Chondrocyte (in vitro differentiated cells): ENCODE data around the gene ACTA1. TPM values are rescaled to one million over a fixed set of nuclear protein-coding genes. Genes with fewer than 3 reads are reported as not detected.
A peak's percentile ranks its signal among the peaks of the same experiment; 100 is the strongest.
"Not testable (repeated sequence)": the region's sequence is repeated elsewhere in the genome, so short reads cannot be mapped to it uniquely, and the experiment has no call there.

Experiments used
- DNase-seq: peaks from one replicate; pipeline ENCODE4 v3.0.0; 2021; ENCODE audit warnings: mixed read lengths, low spot score
- H3K27ac Mint-ChIP-seq: one replicate; pipeline ENCODE4 v1.8.0; 2021; ENCODE audit warnings: mild to moderate bottlenecking, moderate library complexity, mixed read lengths; ENCODE audit not compliant: unreplicated experiment
- H3K27me3 Mint-ChIP-seq: 2 replicates; pipeline ENCODE4 v1.8.0; 2021; ENCODE audit warnings: low read depth, mixed read lengths
- H3K36me3 Mint-ChIP-seq: 2 replicates; pipeline ENCODE4 v1.8.0; 2021; ENCODE audit warnings: low read depth, mixed read lengths
- H3K4me1 Mint-ChIP-seq: 2 replicates; pipeline ENCODE4 v1.8.0; 2021; ENCODE audit warnings: low read depth, mild to moderate bottlenecking, mixed read lengths
- H3K4me3 Mint-ChIP-seq: one replicate; pipeline ENCODE4 v1.8.0; 2021; ENCODE audit warnings: mild to moderate bottlenecking, moderate library complexity, mixed read lengths; ENCODE audit not compliant: unreplicated experiment
- H3K9me3 Mint-ChIP-seq: 2 replicates; pipeline ENCODE4 v1.8.0; 2021; ENCODE audit warnings: low read depth, mixed read lengths
- long read RNA-seq: library from polyadenylated mRNA; stranded (forward); transcript quantifications from one replicate; pipeline ENCODE4 v2.0.0, GENCODE V29; 2021
- total RNA-seq: library from RNA; stranded (reverse); gene quantifications from 3 replicates; pipeline ENCODE4 v1.2.1, GENCODE V29; 2021
- TF ChIP-seq, protein P1 (sequence below): fragments of 200-600 bp; sonication (generic); IDR thresholded peaks from 2 replicates; pipeline ENCODE4 v1.5.0; 2021; ENCODE audit warnings: antibody characterized with exemption, mild to moderate bottlenecking, moderate library complexity

ACTA1 gene
- total RNA-seq, result 0.27 to 3.6 TPM (median 3.5 TPM) in 3 replicates
- long read RNA-seq, transcript ACTA1-202 (7 exons, 1,491 nt), result major isoform, 5 of 6 reads
- long read RNA-seq, partial matches to known transcripts, result 1 of 6 reads
- long read RNA-seq, other reads (novel, unspliced or antisense), result 0 of 6 reads

DNA sequence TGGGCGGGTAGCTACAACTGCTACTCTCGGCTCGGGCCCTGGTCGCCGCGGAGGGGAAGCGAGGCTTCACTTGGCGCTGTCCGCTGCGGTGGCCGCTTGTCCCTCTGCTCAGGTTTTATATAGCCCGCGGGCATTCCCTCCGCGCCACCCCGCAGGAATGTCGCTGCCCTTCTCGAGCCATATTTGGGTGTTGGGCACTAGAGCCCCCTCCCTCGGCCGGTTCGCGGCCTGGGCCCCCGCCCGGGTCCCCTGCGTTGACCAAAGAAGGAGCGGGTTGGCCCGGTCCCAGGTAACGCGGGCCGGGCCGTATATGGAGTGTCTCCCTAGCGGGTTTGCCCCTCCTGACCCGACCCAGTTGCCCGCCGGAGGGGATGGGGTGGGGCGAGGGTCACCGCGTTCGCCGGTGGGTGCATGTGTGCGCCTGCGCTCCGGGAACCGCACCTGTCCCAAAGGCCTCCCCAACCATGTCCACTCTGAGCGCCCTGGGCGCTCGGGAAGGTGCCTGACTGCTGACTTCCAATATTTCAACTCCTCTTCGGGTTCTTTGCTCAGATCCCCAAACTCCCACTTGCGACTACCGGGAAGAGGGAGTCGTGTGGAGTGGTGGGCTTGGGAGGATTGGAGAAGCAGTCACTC, at the start of gene ACTA1:
TSS of gene ACTA1 (minus strand) at position 90 of the 636 bp plus-strand sequence. CDS start 979 bp downstream, outside the sequence.
- H3K4me3 Mint-ChIP-seq, result peak within 1 kb of the TSS; percentile 44
- TF ChIP-seq, protein P1, sequence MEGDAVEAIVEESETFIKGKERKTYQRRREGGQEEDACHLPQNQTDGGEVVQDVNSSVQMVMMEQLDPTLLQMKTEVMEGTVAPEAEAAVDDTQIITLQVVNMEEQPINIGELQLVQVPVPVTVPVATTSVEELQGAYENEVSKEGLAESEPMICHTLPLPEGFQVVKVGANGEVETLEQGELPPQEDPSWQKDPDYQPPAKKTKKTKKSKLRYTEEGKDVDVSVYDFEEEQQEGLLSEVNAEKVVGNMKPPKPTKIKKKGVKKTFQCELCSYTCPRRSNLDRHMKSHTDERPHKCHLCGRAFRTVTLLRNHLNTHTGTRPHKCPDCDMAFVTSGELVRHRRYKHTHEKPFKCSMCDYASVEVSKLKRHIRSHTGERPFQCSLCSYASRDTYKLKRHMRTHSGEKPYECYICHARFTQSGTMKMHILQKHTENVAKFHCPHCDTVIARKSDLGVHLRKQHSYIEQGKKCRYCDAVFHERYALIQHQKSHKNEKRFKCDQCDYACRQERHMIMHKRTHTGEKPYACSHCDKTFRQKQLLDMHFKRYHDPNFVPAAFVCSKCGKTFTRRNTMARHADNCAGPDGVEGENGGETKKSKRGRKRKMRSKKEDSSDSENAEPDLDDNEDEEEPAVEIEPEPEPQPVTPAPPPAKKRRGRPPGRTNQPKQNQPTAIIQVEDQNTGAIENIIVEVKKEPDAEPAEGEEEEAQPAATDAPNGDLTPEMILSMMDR, result no peak
- peaks cover 5% of the 10 kb centered on the region for H3K36me3 Mint-ChIP-seq
- no peak within 1 kb of the TSS for H3K27ac Mint-ChIP-seq
- H3K4me1 Mint-ChIP-seq, result peaks cover 24% of the 10 kb centered on the region
- peaks cover 2% of the 10 kb centered on the region for H3K9me3 Mint-ChIP-seq
- H3K27me3 Mint-ChIP-seq, result peaks cover 29% of the 10 kb centered on the region
- no peak for DNase-seq

DNA sequence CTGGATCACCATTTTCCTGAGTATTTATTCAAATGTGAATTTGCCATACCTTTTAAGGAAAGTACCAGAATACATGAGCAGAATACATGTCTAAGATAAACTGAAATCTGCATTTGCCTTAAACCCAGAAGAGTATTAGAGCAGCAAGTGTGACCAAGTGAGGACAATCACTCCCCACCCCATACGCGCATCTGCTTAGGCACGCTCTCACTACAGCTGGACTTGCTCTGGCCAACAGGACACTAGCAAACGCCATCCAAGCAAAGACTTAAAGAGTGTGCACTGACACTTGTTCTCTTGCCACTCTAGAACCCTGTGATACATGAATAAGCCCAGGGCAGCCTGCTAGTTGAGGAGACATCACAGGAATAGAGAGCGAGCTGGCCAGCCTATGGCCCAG, 48.6 kb upstream of the ACTA1 start:
- H3K4me1 Mint-ChIP-seq, result peaks cover 3% of the 10 kb centered on the region
- H3K4me3 Mint-ChIP-seq, result no peak overlapping the region
- TF ChIP-seq, protein P1, result no peak
- DNase-seq, result no peak
- H3K9me3 Mint-ChIP-seq, result no peaks in the 10 kb centered on the region
- H3K27me3 Mint-ChIP-seq, result no peaks in the 10 kb centered on the region
- H3K36me3 Mint-ChIP-seq, result peaks cover 22% of the 10 kb centered on the region
- H3K27ac Mint-ChIP-seq, result peak overlapping the region; percentile 62

DNA sequence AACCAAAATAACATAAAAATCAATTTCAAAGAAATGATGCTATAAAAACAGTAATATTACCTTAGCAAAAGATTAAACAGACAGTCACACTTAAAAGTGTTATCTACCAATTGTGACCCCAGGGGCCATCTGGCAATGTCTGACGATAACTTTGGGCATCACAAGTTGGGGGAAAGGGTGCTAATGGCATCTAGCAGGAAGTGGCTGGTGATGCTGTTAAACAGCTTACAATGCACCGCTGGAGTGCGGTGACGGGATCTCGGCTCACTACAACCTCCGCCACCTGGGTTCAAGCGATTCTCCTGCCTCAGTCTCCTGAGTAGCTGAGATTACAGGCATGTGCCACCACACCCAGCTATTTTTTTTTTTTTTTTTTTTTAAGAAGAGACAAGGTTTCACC, 46.6 kb upstream of the ACTA1 start:
- Mint-ChIP-seq H3K4me3 (no peak overlapping the region), H3K27me3 (no peaks in the 10 kb centered on the region), H3K9me3 (no peaks in the 10 kb centered on the region), H3K4me1 (peaks cover 3% of the 10 kb centered on the region), H3K36me3 (peaks cover 16% of the 10 kb centered on the region), H3K27ac (no peak overlapping the region)
- DNase-seq, result no peak
- TF ChIP-seq, protein P1, result no peak

DNA sequence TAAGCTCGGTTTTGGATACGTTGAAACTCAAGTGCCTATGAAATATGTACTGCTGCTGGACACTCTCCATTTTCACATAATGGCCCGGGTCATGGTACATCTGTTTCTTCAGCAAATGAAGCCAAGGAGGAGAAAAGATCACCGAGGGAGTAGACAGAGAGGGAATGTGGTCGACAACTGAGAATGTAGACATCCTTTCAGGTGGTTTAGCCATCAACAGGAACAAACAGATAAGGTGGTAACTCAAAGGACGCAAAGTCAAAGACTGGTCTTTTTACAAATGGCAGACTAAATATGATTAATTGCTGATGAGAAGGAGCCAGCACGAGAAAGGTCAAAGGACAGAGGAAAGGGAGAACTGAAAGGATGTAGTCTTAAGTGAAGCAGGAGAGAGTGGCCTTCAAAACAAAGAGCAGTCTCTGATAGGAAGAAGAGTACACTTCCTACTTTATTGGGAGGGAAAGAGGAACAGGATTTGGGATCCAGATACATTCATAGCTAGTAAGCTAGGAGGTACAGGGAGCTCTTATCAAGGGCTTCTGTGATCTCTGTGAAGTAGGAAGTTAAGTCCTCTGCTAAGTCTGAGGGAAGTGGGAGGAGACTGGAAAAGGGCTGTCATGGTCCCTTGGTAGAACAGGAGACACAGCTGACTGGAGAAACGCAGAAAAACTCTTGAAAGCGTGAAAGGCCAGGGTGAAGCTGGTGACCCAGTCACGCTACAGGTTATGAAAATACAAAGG, 45.9 kb upstream of the ACTA1 start:
- H3K27ac Mint-ChIP-seq, result no peak overlapping the region
- no peak overlapping the region for H3K4me3 Mint-ChIP-seq
- H3K9me3 Mint-ChIP-seq, result no peaks in the 10 kb centered on the region
- H3K27me3 Mint-ChIP-seq, result no peaks in the 10 kb centered on the region
- TF ChIP-seq, protein P1, result no peak
- no peak for DNase-seq
- peaks cover 17% of the 10 kb centered on the region for H3K36me3 Mint-ChIP-seq
- peaks cover 3% of the 10 kb centered on the region for H3K4me1 Mint-ChIP-seq

DNA sequence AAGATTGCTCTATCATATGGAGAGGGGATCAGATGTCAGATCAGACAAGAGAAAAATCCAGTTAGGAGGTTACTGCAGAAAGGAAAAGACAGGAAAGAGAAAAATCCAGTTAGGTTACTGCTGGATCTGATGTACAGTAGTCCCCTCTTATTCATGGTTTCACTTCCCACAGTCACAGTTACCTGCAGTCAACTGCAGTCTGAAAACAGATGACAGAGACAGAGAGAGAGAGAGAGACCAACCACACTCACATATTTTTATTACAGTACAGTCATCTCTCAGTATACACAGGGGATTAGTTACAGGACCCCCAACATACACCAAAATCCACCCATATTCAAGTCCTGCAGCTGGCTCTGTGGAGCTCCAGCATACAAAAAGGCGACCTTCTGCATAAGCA, 45.0 kb upstream of the ACTA1 start:
- peaks cover 23% of the 10 kb centered on the region for H3K36me3 Mint-ChIP-seq
- H3K4me1 Mint-ChIP-seq, result peaks cover 3% of the 10 kb centered on the region
- no peak overlapping the region for H3K4me3 Mint-ChIP-seq
- H3K27ac Mint-ChIP-seq, result no peak overlapping the region
- DNase-seq, result no peak
- TF ChIP-seq, protein P1, result no peak
- H3K9me3 Mint-ChIP-seq, result no peaks in the 10 kb centered on the region
- H3K27me3 Mint-ChIP-seq, result no peaks in the 10 kb centered on the region

DNA sequence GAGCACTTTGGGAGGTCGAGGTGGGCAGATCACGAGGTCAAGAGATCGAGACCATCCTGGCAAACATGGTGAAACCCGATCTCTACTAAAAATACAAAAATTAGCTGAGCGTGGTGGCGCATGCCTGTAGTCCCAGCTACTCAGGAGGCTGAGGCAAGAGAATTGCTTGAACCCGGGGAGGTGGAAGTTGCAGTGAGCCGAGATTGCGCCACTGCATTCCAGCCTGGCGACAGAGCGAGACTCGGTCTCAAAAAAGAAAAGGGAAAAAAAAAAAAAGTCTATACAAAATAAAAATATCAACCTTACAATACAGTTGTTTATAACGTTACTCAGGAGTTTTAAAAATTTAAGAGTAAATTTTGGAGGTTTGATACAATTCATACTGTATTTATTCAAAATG, 42.0 kb upstream of the ACTA1 start:
- not testable (repeated sequence) for H3K27me3 Mint-ChIP-seq, H3K4me3 Mint-ChIP-seq, H3K27ac Mint-ChIP-seq, H3K4me1 Mint-ChIP-seq, DNase-seq, H3K9me3 Mint-ChIP-seq
- H3K36me3 Mint-ChIP-seq, result peaks cover 19% of the 10 kb centered on the region
